HL-60 (cell line): ENCODE results near the gene ZGLP1.
A peak's percentile ranks its signal among the peaks of the same experiment; 100 is the strongest.

Experiments
- DNase-seq, 2 experiments: peaks; one replicate each; pipeline ENCODE4 v3.0.0-alpha.2; 2010 to 2020; ENCODE audit warnings: low read depth in 1 of 2, low spot score in 1 of 2
- H3K27ac ChIP-seq: fragments of 250-450 bp; sonication (Bioruptor Pico); replicated peaks from 2 replicates; pipeline ENCODE4 v1.5.1; 2020; ENCODE audit warnings: mild to moderate bottlenecking, moderate library complexity
- H3K27me3 ChIP-seq: fragments of 250-450 bp; sonication (Bioruptor Pico); 2 replicates; pipeline ENCODE4 v1.5.1; 2021; ENCODE audit warnings: mild to moderate bottlenecking, moderate library complexity; ENCODE audit not compliant: insufficient read depth, poor library complexity, severe bottlenecking
- H3K4me3 ChIP-seq: replicated peaks from 2 replicates; pipeline ENCODE4 v1.5.1; 2011; ENCODE audit warnings: mild to moderate bottlenecking, control low read depth, low read length; ENCODE audit not compliant: insufficient read depth
- GABPA ChIP-seq: IDR thresholded peaks from 2 replicates; pipeline ENCODE4 v1.6.1; 2012; ENCODE audit warnings: low read depth
- POLR2AphosphoS5 ChIP-seq: IDR thresholded peaks from 2 replicates; pipeline ENCODE4 v1.6.1; 2012; ENCODE audit warnings: low read depth
- SPI1 ChIP-seq: IDR thresholded peaks from 2 replicates; pipeline ENCODE4 v1.6.1; 2012; ENCODE audit warnings: low read depth, mild to moderate bottlenecking, borderline replicate concordance
- TF ChIP-seq, protein P1 (sequence below): IDR thresholded peaks from 2 replicates; pipeline ENCODE4 v1.6.1; 2012; ENCODE audit warnings: low read depth; ENCODE audit not compliant: insufficient replicate concordance
- TF ChIP-seq, protein P2 (sequence below): IDR thresholded peaks from one replicate; pipeline ENCODE4 v1.5.1; 2011; ENCODE audit warnings: low read length, control low read depth, inconsistent platforms; ENCODE audit not compliant: insufficient read depth

The ZGLP1 gene

DNA sequence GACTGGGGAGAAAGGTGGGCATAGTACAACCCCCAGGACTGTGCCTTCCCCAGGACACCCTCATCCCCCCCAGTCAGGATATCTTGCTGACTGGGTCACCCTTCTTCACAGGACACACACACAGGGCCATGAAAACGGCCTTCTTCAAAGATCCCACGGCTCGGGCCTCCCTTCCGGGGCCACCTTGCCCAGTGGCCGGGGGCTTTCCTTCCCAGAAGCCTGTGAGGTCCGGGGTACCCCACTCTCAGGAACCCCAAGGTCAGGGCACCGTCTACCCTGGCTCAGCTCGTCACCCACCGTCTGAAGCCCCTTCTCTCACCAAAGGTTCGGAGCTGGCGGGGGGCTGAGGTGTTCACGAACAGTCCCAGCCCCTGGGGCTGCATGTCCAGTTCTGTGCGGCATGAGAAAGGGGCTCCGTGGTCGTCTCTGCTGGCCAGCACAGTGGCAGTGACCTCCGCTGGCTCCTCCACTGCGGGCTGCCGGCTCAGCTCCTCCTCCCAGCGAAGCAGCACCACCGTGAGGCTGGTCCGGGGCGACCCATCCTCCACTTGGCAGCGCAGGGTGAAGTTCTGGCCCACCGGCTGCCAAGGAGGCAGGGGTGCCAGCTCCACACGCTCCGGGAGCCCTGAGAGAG, 25.9 kb upstream of the ZGLP1 start:
- no peak overlapping the region for H3K4me3 ChIP-seq
- H3K27ac ChIP-seq, result no peak overlapping the region
- DNase-seq, result no peak
- no peak for TF ChIP-seq GABPA
- TF ChIP-seq, protein P1, sequence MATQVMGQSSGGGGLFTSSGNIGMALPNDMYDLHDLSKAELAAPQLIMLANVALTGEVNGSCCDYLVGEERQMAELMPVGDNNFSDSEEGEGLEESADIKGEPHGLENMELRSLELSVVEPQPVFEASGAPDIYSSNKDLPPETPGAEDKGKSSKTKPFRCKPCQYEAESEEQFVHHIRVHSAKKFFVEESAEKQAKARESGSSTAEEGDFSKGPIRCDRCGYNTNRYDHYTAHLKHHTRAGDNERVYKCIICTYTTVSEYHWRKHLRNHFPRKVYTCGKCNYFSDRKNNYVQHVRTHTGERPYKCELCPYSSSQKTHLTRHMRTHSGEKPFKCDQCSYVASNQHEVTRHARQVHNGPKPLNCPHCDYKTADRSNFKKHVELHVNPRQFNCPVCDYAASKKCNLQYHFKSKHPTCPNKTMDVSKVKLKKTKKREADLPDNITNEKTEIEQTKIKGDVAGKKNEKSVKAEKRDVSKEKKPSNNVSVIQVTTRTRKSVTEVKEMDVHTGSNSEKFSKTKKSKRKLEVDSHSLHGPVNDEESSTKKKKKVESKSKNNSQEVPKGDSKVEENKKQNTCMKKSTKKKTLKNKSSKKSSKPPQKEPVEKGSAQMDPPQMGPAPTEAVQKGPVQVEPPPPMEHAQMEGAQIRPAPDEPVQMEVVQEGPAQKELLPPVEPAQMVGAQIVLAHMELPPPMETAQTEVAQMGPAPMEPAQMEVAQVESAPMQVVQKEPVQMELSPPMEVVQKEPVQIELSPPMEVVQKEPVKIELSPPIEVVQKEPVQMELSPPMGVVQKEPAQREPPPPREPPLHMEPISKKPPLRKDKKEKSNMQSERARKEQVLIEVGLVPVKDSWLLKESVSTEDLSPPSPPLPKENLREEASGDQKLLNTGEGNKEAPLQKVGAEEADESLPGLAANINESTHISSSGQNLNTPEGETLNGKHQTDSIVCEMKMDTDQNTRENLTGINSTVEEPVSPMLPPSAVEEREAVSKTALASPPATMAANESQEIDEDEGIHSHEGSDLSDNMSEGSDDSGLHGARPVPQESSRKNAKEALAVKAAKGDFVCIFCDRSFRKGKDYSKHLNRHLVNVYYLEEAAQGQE, result no peak
- no peak for TF ChIP-seq POLR2AphosphoS5
- no peak for TF ChIP-seq SPI1
- TF ChIP-seq, protein P2, sequence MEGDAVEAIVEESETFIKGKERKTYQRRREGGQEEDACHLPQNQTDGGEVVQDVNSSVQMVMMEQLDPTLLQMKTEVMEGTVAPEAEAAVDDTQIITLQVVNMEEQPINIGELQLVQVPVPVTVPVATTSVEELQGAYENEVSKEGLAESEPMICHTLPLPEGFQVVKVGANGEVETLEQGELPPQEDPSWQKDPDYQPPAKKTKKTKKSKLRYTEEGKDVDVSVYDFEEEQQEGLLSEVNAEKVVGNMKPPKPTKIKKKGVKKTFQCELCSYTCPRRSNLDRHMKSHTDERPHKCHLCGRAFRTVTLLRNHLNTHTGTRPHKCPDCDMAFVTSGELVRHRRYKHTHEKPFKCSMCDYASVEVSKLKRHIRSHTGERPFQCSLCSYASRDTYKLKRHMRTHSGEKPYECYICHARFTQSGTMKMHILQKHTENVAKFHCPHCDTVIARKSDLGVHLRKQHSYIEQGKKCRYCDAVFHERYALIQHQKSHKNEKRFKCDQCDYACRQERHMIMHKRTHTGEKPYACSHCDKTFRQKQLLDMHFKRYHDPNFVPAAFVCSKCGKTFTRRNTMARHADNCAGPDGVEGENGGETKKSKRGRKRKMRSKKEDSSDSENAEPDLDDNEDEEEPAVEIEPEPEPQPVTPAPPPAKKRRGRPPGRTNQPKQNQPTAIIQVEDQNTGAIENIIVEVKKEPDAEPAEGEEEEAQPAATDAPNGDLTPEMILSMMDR, result no peak
- no peaks in the 10 kb centered on the region for H3K27me3 ChIP-seq

DNA sequence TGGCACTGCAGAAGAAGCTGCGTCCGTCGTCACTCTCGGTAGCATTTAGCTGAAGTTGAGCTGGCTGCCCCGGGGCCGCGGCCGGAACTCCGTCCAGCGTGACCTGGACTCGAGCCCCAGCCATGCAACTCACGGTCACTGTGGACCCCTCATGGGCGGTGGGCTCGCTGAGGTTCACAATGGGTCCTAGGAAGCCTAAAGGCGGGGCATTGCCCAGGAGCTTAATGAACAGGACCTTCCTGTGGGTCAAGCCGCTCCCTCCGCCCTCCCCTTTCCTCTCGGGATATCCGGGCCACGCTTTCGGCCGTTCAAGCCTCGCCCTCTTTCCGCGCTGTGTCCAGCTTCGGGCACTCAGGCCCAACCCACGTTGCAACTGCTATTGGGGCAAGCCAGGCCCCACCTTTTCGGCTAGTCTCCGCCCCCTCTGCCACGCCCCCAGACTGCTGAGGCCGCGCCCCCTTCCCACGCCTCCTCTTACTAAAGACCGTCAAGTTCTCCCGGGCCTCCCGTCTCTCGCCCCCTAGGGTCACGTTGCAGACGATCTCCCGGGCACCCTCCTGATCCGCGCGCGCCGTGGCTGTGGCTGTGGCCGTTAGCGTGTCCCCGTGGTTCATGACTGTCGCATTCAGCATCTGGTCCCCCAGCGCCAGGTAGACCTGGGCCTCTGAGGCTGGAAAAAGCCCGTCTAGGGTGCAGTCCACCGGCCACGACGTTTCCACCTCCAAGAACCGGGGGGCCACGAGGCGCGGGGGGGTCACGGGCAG, 25.2 kb upstream of the ZGLP1 start:
- DNase-seq, result peak in 1 of 2 experiments; percentile 19
- H3K4me3 ChIP-seq, result no peak overlapping the region
- no peaks in the 10 kb centered on the region for H3K27me3 ChIP-seq
- H3K27ac ChIP-seq, result no peak overlapping the region
- TF ChIP-seq POLR2AphosphoS5 (no peak), SPI1 (no peak), GABPA (no peak)
- TF ChIP-seq, protein P1, result no peak
- TF ChIP-seq, protein P2, result no peak

DNA sequence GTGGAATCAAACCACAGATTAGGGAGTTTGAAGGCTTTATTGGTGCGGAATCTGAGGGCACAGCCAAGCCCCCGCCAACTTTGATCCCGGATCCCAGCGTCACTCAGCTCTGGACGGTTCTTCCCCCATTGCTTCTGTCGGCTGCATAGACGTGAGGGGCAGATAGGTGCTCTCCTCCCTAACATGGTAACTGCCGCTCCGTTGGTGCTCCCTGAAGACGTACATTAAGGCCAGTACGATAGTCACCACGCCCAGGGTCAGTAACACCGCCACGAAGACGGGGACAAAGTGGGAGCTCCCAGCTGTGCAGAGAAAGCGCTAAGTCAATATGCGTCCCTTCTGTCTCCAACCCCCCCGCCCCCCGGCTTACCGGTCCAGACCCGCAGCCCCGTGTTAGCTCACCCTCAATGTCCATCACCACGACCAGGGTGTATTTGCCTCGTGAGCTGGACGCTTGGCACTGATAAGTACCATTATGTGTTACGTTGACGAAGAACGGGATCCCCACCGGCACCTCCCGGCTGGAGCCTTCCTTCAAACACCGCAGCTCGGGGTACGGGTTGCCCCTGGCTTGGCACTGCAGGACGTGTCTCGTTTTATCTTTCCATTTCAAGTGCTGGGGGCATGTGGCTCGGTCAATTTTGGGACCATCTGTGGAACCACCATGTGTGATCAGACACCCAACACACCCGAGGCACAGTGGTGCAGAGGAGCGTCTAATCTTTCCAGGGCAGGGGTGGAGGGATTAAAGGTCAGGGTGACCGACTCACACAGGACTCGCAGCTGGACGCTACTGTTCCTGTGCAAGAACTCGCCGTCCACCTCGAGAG, 24.4 kb upstream of the ZGLP1 start:
- no peak for DNase-seq

More for the DNA sequence above, 24.4 kb upstream of the ZGLP1 start:
- H3K27ac ChIP-seq, result peak overlapping the region; percentile 97
- H3K4me3 ChIP-seq, result peak overlapping the region; percentile 94
- no peaks in the 10 kb centered on the region for H3K27me3 ChIP-seq
- TF ChIP-seq, protein P1, result no peak
- TF ChIP-seq SPI1, result no peak
- TF ChIP-seq, protein P2, result no peak
- TF ChIP-seq GABPA, result no peak
- no peak; the same call in 1 of the 2 replicates for TF ChIP-seq POLR2AphosphoS5
